HG03066 (cell line): Measurements from ENCODE around the gene MICA.
"Not testable (repeated sequence)": the region's sequence is repeated elsewhere in the genome, so short reads cannot be mapped to it uniquely, and the experiment has no call there.

Source experiments
- ATAC-seq: cut with Tn5 transposase; IDR thresholded peaks from one replicate; pipeline ENCODE4 v1.9.1; 2021; ENCODE audit warnings: low read depth; ENCODE audit not compliant: unreplicated experiment

The MICA gene

DNA sequence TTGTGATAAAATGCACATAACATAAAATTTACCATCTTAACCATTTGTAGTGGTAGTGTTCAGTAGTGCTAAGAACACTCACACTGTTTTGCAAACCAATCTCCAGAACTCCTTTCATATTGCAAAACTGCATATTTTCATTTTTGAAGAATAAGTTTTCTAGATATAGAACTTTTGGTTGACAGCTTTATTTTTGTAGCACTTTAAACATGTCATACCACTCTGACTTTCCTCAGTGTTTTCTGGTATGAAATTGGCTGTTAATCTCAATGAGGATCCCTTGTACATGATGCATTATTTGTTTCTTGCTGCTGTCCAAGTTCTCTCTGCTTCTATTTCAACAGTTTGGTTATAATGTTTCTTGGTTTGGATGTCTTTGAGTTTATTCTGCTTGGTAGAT, 49.5 kb downstream of the MICA start:
- ATAC-seq = no peak

DNA sequence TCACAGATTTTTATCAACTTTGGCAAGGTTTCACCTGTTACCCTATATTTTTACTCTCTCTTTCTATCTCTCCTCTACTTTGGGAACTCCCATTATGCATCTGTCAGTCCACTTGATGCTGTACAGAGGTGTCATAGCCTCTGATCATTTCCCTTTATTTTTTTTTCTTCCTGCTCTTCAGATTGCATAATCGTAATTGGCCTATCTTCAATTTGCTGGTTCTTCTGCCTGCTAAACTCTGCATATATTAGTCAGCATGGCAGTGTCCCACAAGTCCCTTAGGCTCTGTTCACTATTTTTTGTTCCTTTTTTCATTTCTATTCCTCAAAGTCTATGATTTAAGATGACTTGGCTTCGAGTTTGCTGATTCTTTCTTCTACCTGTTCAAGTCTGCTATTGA, 49.9 kb downstream of the MICA start:
- ATAC-seq = no peak

DNA sequence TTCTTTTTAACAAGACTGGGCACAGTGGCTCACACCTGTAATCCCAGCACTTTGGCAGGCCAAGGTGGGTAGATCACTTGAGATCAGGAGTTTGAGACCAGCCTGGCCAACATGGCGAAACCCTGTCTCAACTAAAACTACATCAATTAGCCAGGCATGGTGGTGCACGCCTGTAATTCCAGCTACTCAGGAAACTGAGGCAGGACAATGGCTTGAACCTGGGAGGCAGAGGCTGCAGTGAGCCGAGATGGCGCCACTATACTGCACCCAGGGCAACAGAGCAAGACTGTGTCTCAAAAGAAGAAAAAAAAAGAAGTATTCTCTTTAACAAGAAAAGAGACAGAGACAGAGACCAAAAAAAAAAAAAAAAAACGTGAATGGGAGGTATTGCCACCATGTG, 56.5 kb downstream of the MICA start:
- not testable (repeated sequence) for ATAC-seq

DNA sequence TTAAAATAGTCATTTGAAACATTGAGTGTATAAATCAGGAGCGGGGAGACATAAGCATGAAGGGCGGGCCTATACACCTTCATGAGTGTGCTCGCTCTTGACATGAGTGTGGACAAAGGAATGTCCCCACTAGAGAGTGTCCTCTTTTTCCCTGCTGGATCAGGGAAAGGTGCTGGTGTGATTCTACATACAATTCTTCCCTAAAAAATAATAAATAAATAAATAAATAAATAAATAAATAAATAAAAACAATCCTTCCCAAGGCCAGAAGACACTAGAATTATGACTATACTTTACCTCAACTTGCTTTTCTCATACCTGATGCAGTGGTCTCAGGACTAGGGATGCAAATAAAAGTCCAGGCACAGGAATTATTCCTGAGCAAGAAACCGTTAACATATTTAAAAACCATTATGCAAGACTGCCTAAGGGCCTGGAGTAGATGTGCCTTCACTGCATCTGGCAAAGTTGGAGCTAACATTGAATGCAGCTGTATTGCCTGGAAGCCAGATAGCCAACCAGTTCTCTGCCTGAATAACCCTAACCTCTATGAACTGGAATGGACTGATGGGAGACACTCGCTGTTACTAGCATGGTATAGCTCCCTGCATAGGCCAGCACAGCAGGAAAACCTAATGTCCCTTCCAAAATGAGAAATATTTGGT, 57.1 kb downstream of the MICA start:
- ATAC-seq = no peak

DNA sequence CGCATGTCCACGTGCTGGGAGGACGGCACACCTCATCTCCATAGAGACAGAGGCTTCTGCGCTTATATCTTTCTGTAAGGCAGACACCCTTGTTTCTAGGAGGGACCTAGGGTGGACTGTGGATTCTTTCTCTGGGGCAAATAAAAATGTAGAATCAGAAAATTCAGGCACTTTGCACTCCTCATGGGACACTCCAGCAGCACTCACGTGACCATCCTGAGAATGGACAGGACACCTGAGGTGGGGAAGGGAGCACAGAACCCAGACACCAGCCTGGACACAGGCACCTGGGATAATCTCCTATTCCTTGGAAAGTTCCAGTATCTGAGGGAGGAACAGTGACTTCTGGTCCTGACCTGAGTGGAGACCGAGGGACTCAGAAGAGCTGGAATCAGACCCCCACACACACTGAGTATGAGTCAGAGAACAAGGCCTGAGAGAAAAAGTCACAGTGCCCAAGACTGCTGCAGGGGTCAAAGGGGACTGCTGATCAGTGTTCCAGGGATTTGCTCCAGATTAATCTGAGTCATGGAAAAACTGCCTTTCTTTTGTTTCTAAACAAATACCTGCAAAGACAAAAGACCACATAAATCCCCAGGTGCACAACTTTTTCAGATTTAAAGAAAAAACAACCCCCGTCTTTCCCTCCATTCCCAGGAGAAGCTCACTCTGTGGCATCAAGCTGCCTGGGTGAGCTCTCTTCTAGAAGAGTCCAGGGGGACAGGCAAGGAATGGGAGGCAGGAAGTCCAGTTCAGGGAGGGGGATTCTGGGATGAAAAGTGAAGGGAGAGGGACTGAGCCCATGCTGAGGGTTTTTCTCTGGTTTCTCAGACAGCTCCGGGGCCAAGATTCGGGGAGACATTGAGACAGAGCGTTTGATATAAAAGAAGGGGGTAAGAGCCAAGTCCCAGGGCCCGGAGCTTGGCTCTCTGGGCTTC, 58.9 kb downstream of the MICA start:
- ATAC-seq = no peak

DNA sequence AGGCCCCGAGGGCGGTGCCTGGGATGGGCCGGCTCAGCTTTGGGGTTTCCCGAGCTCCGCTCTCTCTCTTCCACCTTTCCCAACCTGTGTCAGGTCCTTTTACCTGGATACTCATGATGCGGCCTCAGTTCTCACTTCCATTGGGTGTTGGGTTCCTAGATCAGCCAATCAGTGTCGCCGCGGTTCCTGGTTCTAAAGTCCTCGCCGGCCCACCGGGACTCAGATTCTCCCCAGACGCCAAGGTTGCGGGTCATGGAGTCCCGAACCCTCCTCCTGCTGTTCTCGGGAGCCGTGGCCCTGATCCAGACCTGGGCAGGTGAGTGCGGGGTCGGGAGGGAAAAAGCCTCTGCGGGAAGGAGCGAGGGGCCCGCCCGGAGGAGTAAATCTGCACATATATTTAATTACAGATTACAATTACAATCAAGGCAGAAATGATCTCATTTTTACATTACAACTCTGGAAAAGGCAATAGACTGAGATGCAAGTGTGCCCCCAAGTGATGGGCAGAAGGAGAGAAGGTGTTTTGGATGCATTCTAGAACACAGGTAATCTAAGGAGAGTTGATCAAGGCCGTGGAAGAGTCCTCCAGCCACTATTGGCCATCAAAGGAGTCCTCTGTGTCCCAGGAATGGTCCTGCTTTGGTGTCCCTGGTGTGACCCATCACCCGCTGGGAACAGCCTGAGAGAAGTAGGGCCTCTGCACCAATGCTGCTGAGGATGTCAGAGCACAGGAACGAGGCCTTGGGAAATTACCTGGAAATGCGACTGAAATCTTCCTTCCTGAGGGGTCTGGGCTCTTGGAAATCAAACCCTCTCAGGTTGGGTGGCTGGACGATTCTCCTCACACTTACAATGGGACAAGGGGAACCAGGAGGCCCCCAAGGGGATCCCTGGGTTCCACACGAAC, 59.8 kb downstream of the MICA start:
- ATAC-seq = peak; percentile 73

DNA sequence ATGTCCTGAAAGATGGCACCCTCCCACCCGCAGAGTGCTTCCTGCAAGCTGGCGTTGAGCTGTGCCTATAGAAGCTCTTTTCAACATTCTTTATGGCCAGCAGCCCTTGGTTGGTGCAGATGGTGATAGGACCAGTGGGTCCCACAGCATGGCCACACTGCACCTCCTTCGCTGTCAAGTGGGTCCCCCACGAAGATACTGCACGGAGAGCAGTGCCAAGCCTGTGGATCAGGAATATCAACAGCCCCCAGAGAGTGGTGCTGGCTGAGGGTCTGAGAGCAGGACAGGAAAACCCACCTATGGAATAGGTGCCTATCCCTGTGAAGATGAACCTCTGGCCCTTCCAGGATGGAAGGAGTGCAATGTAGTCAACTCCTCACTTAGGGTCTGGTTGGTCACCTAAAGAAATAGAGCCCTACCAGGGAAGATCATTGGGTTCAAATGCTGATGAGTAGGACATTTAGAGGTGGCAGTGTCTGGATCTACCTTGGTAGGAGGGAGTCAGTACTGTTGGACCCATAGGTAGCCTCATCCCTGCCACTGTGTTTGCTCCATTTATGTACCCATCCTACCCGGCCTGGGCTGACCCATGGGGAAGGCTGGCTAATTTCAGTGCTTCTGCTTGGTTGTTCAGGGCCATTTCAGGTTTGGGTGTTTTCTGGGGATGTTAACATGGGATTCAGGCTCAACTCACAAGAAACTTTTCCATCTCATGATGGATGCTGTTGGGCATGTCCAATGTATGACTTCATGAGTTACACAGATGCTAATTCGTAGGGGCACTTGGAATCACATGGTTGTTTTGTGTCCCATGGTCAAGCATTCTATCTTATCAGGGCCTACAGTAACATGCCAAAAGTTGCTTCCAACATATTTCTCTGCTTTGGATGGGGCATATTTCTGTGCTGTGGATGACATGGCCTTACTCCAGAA, 61.1 kb downstream of the MICA start:
- no peak for ATAC-seq
